Body of pancreas (tissue), 4 donors: ENCODE results near the gene KRT33A. TPM values are rescaled to one million over a fixed set of nuclear protein-coding genes. Genes with fewer than 3 reads are reported as not detected.

Experiments
- ATAC-seq: fragments of 150-250 bp; one replicate; pipeline ENCODE4 v1.9.1; 2016
- DNase-seq, 4 donors: peaks; one replicate each; pipeline ENCODE4 v3.0.0-alpha.2; 2019
- H3K27ac ChIP-seq, 4 donors: fragments of 200-600 bp; sonication (generic); 1 replicate in 3 of 4; 2 replicates in 1 of 4; pipeline versions ENCODE4 v1.5.1 to v1.6.1; 2016 to 2019; ENCODE audit warnings: mild to moderate bottlenecking in 1 of 4, mixed read lengths in 1 of 4, moderate library complexity in 1 of 4
- H3K27me3 ChIP-seq, 2 donors: fragments of 200-600 bp; sonication (generic); one replicate each; pipeline ENCODE4 v1.6.0; 2016; ENCODE audit warnings: mild to moderate bottlenecking in 1 of 2
- H3K36me3 ChIP-seq, 2 donors: fragments of 200-600 bp; sonication (generic); replicated peaks in 1 of 2; 2 replicates each; pipeline ENCODE4 v1.5.1; 2016; ENCODE audit warnings: low read depth in 2 of 2; ENCODE audit not compliant: insufficient read depth in 1 of 2
- H3K4me1 ChIP-seq: fragments of 200-600 bp; sonication (generic); one replicate; pipeline ENCODE4 v1.6.0; 2016
- H3K4me3 ChIP-seq, 2 donors: fragments of 200-600 bp; sonication (generic); 1 replicate in 1 of 2; 2 replicates in 1 of 2; pipeline ENCODE4 v1.5.1; 2016 to 2019
- H3K9me3 ChIP-seq, 3 donors: fragments of 200-600 bp; sonication (generic); 1 replicate in 2 of 3; 2 replicates in 1 of 3; pipeline ENCODE4 v1.5.1; 2016
- CTCF ChIP-seq, 7 experiments: fragments of 450-650 bp in 4 of 7; fragments of 200-600 bp in 3 of 7; sonication (generic) in 3 of 7; IDR thresholded peaks; one replicate each; pipeline ENCODE4 v1.5.1; 2016 to 2019; ENCODE audit warnings: antibody characterized with exemption in 7 of 7
- POLR2A ChIP-seq, 3 donors: fragments of 450-650 bp; IDR thresholded peaks; one replicate each; pipeline ENCODE4 v1.6.1; 2016; ENCODE audit warnings: antibody characterized with exemption in 3 of 3, mild to moderate bottlenecking in 2 of 3
- WGBS, 2 donors: methylation state at CpG; one replicate each; pipeline ENCODE4 v1.1.5; 2017; 5-methylcytosine and 5-hydroxymethylcytosine counted together
- intact Hi-C: fragments of 100-400 bp; cut with DNase I; formaldehyde crosslinking; loops from one replicate; pipeline ENCODE4 v1.15.1; 2023
- total RNA-seq, 2 donors: library from RNA; depleted of rRNA; stranded (reverse); fragments of >200 nt; gene quantifications; one replicate each; pipeline ENCODE4 v1.1.0, GENCODE V29; 2016

The KRT33A gene
- total RNA-seq, 2 donors from 2014 or later, result not detected

DNA sequence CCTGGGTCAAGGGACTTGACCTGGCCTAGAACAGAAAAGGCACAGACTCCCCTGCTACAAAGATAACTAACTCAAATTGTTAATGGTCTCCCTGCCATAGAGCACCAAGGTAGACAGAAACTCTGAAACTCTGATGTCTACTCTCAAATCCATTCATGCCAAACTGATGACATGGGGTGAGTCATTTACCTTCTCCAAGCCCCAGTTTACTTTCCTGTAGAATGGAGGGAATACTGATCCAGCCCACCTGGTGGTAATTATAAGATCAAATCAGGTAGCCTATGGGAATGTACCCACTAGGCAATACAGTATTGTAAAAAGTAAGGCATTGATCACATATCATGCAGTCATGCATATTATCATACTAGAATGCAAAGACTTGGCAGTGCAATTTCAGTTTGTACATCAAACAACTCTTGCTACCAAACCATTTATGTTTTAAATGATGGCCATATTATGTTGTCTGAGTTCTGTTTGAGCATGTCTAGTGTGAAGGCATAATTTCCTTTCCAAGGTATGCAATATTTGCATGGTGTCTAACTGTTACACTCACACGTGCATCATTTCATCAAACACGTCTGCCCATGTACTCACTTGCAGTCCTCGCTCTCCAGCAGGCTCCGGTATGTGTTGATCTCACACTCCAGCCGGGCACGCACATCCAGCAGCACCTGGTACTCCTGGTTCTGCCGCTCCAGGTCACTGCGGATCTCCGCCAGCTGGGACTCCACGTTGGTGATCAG lies 43.8 kb upstream of the KRT33A start:
- intact Hi-C loops, result no loop called here
- TF ChIP-seq POLR2A (IDR thresholded peaks at IDR 0.05) (no peak), CTCF (IDR thresholded peaks at IDR 0.05) (no peak)
- ATAC-seq, result no peak

DNA sequence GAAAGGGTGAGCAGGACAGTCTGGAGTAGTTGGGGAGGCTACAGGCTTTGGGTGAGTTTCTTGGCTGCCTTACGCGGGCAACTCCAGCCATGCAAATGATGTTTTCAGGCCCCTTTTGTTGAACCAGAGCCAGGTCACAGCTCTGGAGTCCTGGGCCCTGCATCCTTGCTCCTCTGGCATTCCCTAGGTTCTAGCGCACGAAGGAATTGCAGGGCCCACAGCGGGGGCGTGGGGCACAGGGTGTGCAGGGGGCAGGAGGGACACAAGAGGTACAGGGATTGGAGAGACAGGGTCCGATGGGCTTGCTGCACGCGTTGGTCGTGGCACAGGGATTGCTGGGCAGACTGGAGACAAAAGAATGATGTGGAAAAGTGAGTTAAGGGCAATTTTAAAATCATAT lies 43.2 kb upstream of the KRT33A start:
- H3K27me3 ChIP-seq, result no peaks in the 10 kb centered on the region
- no peaks in the 10 kb centered on the region for H3K4me1 ChIP-seq
- ATAC-seq (no peak), DNase-seq (no peak)
- no peak overlapping the region for H3K27ac ChIP-seq
- TF ChIP-seq CTCF (IDR thresholded peaks at IDR 0.05) (no peak), POLR2A (IDR thresholded peaks at IDR 0.05) (no peak)
- WGBS, 2 donors, result 72 to 83% methylated on average over 10 of the region's 10 CpGs
- intact Hi-C loops, result no loop called here
- no peaks in the 10 kb centered on the region for H3K9me3 ChIP-seq
- H3K36me3 ChIP-seq, result no peaks in the 10 kb centered on the region
- no peak overlapping the region for H3K4me3 ChIP-seq

More for the DNA sequence above, 43.8 kb upstream of the KRT33A start:
- H3K4me1 ChIP-seq, result no peaks in the 10 kb centered on the region
- no peaks in the 10 kb centered on the region for H3K36me3 ChIP-seq
- H3K27me3 ChIP-seq, result no peaks in the 10 kb centered on the region
- no peak overlapping the region for H3K4me3 ChIP-seq
- no peak for DNase-seq
- H3K27ac ChIP-seq, result no peak overlapping the region
- 61 to 76% methylated on average over 5 to 10 of the region's 10 CpGs for WGBS, 2 donors
- H3K9me3 ChIP-seq, result no peaks in the 10 kb centered on the region

GRCh38 chr17:41393294-41393693 lies 42.7 kb upstream of the KRT33A start:
- H3K27me3 ChIP-seq, result no peaks in the 10 kb centered on the region
- WGBS, 2 donors, result 55 to 57% methylated on average over 5 of the region's 5 CpGs
- H3K27ac ChIP-seq, result no peak overlapping the region
- H3K36me3 ChIP-seq, result no peaks in the 10 kb centered on the region
- no peaks in the 10 kb centered on the region for H3K4me1 ChIP-seq
- no peak overlapping the region for H3K4me3 ChIP-seq
- no peak for TF ChIP-seq CTCF (IDR thresholded peaks at IDR 0.05)
- intact Hi-C loops, result no loop called here
- DNase-seq, result no peak
- no peak for ATAC-seq
- no peaks in the 10 kb centered on the region for H3K9me3 ChIP-seq

- Histone ChIP-seq H3K4me1 (no peaks in the 10 kb centered on the region), H3K27me3 (no peaks in the 10 kb centered on the region), H3K36me3 (no peaks in the 10 kb centered on the region), H3K27ac (no peak overlapping the region), H3K9me3 (no peaks in the 10 kb centered on the region), H3K4me3 (no peak overlapping the region)
- no peak for ATAC-seq
- intact Hi-C loops, result no loop called here
- whole genome bisulfite sequencing, 2 donors, result 98 to 100% methylated on average over 1 of the region's 1 CpG
- TF ChIP-seq CTCF (IDR thresholded peaks at IDR 0.05) (no peak), POLR2A (IDR thresholded peaks at IDR 0.05) (no peak)
- no peak for DNase-seq
Measured at GRCh38 chr17:41392278-41392677, 41.6 kb upstream of the KRT33A start.

DNA sequence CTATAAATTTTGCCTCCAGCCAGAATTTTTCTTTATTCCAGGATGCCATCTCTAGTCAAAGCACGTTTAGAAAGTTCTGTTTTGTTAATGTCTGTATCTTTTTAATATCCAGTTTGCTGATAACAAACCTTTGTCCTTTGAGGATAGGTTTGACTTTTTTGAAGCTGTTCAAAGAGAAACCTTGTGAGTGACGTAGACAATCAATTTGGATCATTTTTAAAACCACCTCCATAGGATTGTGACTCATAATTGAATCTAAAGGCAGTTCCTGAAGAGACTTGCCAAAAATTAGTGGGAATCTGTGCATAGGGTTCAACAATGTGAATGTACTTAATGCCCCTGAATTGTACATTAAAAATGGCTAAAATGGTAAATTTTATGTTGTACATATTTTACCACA lies 40.9 kb upstream of the KRT33A start:
- H3K27ac ChIP-seq, result no peak overlapping the region
- TF ChIP-seq POLR2A (IDR thresholded peaks at IDR 0.05) (no peak), CTCF (IDR thresholded peaks at IDR 0.05) (no peak)
- H3K9me3 ChIP-seq, result no peaks in the 10 kb centered on the region
- H3K4me3 ChIP-seq, result no peak overlapping the region
- intact Hi-C loops, result no loop called here
- ATAC-seq, result no peak
- H3K36me3 ChIP-seq, result no peaks in the 10 kb centered on the region
- WGBS, 2 donors, result 27 to 34% methylated on average over 2 of the region's 2 CpGs
- DNase-seq, result no peak
- H3K4me1 ChIP-seq, result no peaks in the 10 kb centered on the region
- H3K27me3 ChIP-seq, result no peaks in the 10 kb centered on the region
